ENCODE measurements around the gene NUDT3.
"Not testable (repeated sequence)": the region's sequence is repeated elsewhere in the genome, so short reads cannot be mapped to it uniquely, and the experiment has no call there.

The NUDT3 gene

DNA sequence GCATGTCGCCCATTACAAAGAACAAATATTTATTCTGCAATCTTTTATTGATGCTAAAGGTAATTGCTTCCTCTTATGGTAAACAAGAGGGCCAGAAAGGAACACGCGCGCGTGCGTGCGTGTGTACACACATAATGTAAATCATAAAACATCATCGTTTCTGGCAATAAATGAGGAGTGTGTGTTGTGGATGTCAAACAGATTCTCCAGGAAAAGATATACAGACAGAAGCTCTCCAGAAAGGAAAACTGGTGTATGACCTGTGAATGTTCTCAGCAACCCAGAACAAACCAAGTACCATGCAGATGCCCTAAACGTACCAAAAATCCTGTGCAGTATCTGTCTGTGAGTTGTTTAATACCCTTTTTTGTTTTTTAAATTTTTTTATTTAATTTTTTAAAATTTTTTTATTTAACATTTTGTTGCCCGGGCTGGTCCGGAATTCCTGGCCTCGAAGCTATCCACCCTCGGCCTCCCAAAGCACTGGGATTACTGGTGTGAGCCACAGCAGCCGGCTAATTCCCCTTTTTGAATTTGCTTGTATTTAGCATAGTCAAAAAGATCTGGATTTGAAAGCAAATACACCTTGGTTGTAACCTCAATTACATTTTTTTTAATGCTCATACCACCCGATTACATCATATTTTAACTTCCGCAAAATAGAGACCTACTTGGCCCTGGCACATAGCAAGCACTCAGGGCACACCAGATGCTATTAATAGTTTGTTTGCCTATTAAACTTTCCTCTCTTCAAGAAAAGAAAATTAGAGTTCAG is 909 bp upstream of the NUDT3 start:
- DNase-seq (ENCODE audit: low read depth in 2 of 3, low spot score in 1 of 3): no peak

DNA sequence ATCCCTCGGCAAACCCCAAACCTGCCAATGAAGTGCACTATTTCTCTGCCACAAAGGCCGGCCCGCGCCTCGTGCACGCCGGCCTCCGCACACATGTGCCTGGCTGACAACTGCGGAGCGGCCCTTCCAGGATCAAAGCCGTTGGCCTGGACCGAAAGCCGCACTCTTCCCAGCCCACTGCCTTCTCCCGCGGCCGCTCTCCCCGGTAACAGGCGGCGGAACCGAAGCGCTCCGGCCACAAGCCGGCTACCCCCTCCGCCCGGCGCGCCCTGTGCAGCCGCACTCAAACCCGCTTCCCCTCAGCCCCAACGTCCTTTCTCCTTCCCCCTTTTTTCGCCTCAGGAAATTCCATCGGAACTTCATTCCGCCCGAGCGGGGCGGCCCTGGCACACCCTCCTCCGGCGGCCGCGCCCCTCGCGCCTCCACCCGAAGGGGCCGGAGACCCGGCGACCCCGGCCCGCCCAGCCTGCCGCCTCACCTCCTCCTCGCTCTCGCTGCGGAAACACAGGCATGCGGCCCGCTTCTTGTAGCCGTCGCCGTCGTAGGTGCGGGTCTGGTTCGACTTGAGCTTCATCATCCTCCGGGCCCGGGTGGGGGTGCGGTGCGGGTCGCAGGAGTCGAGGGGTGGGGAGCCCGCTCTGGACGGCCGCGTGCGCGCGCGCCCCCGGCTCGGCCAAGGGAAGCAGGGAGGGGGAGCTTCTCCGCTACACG is 528 bp downstream of the NUDT3 start:
- DNase-seq (ENCODE audit: low read depth in 2 of 3, low spot score in 1 of 3): peak; percentile 16 to 41 (median 30)

DNA sequence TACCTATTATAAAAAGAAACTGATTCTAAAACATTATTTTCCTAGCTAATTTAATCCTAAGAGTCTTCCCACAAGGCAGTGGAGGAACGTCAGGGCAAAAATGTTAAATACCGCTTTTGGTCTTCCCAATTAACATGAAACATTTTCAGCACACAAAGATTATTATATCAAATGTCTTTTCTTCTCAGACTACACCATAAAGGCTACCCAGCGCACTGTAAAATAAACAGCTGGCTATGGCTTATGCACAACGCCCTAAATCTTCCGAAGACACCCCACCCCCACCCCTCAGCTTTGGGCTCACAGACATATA is 1.0 kb downstream of the NUDT3 start:
- no peak for DNase-seq (ENCODE audit: low read depth in 2 of 3, low spot score in 1 of 3)

DNA sequence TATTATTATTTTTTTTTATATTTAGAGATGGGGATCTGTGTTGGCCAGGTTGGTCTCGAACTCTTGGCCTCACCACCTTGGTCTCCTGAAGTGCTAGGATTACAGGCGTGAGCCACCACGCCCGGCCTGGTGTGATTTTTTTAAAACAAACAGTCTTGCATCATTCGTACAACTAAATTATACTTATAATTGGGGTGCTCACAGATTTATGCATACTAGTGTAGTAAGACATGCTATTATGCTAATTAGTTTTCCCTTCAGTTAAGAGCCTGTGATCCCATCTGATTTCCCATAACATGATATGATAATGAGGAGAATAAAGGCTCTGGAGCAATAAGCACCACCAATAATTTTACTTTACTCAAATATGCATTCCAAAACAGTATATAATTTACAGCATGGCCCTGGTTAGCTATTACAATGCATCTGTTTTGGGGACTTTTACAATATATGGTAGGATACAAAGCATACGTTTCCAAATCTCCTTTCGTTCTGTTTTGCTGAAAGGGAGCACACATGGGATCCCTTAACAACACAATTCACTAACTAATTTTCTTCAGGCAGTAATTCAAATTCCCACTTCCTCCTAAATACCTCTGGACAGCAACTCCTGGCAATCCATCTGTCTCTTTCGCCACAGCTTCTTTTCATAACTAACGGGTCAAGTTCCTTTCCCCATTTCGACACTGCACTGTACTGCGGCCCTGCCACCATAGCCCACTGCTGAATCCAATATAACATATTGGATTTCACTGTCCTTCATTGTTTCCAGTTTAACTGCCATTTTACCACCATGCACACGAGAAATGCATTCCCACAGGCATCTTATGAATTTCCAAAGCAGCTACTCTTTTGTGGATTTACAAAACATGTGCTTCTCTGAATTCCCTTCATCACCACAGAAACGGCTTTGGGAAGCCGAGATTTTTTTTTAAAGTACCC is 1.7 kb downstream of the NUDT3 start:
- DNase-seq (ENCODE audit: low read depth in 2 of 3, low spot score in 1 of 3): no peak

DNA sequence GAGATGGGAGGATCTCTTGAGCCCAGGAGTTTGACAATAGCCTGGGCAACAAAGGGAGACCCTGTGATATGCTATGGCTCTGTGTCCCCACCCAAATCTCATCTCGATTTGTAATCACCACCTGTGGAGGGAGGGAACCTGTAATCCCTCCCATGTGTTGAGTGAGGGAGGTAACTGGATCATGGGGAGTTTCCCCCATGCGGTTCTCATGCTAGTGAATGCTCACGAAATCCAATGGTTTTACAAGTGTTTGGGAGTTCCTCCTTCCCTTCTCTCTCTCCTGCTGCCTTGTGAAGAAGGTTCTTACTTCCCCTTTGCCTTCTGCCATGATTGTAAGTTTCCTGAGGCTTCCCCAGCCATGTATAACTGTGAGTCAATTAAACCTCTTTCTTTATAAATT is 3.4 kb downstream of the NUDT3 start:
- no peak for DNase-seq (ENCODE audit: low read depth in 2 of 3, low spot score in 1 of 3)

DNA sequence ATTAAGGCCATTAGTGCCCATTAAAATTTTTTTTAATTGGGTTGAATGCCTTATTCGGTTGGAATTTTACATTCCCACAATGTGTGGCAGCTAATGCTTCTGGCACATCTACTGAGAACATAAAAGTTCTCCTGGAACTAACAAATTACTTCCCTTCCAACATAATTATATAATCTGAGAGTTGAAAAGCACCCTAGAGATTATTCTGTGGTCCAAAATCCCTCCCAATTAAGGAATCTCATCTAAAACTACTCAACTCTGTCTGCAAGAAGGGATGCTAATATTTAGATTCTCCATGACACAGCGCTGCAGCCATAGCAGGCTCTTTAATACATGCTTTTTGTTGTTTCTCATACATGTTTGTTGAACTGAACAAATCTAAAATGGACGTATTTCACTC is 4.0 kb downstream of the NUDT3 start:
- no peak for DNase-seq (ENCODE audit: low read depth in 2 of 3, low spot score in 1 of 3)

DNA sequence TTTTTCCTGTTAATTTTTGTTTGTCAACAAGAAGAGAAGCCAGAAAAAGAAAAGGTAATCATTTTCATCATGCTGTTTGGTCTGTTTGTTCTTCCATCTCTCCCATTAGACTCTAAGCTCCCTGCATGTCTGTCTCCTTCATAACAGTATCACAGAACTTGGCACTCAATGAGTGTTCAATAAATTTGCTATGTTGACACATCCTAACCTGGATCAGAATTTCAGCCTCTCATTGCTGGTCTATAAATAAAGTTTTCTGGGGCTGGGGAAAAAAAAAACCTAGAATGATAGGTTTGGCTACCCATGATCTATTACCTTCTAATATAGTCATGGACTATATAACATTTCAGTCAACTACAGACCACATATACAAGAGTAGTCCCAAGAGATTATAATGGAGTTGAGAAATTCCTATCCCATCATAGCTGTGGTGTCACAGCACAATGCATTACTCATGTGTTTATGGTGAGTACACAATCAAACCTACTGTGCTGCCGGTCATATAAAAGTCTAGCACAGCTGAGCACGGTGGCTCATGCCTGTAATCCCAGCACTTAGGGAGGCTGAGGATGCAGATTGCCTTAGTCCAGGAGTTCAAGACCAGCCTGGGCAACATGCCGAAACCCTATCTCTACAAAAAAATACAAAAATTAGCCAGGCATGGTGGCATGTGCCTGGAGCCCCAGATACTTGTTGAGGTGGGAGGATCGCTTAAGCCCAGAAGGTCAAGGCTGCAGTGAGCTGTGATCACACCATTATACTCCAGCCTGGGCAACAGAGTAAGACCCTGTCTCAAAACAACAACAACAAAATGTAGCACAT is 5.9 kb downstream of the NUDT3 start:
- DNase-seq (ENCODE audit: low read depth in 2 of 3, low spot score in 1 of 3): no peak

DNA sequence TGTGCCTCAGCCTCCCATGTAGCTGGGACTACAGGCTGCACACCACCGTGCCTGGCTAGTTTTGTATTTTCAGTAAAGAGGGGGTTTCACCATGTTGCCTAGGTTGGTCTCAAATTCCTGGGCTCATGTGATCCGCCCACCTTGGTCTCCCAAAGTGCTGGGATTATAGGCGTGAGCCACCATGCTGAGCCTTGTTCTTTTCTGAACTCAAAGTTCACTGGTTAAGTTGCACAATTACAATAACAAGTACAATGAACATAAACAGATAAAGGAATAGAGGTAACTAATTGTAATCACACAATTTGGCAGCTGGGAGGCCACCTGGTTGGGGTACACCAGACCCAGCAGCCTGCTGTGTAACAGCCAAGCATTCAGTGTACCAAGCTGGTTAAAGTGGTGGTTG is 6.7 kb downstream of the NUDT3 start:
- DNase-seq (ENCODE audit: low read depth in 2 of 3, low spot score in 1 of 3): no peak

DNA sequence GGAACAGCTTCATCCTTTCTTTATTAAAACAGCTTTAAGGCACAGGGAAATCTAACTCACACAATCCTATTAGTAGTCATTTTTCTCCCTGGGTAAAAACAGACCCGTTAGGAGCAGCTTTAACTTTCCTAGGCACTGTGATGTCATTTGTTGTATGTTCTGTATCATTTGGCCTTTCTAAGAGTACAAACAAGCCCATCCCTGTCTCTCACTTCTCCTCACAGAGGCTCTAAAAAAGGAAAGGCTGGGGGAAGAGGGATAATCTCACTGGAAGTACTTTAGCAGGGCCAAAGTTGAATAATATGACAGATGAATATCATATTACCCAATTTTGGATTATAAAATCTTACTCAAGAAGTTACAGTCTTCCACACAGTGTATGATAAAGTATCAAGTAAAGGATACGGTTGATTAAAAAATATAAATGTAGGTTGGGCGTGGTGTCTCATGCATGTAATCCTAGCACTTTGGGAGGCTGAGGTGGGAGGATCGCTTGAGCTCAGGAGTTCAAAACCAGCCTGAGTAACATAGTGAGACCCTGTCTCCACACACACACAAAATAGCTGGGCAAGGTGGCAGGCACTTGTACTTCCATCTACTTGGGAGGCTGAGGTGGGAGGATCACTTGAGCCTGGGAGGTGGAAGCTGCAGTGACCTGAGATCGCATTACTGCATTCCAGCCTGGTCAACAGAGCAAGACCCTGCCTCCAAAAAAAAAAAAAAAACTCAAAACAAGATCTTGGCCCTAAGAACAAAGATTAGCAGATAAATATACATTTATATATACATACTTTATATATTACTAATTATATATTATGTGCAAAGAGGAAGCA is 7.9 kb downstream of the NUDT3 start:
- DNase-seq (ENCODE audit: low read depth in 2 of 3, low spot score in 1 of 3): no peak

DNA sequence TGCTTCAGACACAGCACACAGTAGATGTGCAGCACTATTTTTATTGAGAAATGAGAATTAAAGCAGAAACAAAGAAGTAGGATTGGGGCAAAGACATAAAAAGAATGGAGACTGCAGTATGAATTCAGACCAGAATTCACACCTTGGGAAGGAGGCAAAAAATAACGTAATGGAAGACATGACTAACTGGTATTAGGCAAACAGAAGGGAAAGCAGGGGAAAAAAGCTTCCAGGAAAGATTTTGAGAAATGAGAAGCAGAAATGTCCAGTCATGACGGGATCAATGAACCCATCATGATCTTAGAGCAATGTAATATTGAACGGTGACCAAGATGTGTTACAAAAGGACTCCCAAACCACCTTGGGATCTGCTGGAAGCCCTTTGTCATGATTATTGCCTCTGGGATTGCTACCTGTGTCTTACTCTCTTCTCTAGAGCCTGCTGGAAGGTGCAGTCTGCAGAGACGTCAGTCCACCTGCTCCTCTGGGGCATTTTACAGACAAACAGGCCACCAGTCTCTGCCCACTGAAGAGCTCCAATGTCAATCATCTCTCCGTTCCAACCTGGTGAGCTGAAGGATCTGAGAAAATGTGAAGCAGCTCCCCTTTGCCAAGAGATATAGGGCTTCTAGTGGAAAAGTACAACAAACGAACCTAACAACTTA is 8.7 kb downstream of the NUDT3 start:
- DNase-seq (ENCODE audit: low read depth in 2 of 3, low spot score in 1 of 3): no peak

DNA sequence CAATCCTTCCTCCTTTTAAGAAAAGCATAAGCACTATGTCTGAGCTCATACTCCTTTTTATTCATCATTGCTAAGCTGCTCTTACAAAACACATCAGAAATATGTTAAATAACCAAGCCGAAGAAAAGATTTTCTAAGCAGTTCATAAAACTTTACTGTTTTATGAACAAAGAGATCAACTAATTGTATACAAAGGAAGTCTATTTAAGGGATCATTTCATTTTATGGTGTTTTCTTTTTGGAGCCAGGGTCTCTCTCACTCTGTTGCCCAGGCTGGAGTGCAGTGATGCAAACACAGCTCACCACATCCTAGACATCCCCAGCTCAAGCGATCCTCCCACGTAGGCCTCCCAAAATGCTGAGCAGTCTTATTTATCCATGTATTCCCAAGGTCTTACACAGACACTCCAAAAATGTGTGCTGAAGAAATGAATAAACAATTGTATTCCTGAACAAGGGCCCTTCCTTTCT is 9.3 kb downstream of the NUDT3 start:
- DNase-seq (ENCODE audit: low read depth in 2 of 3, low spot score in 1 of 3): no peak

DNA sequence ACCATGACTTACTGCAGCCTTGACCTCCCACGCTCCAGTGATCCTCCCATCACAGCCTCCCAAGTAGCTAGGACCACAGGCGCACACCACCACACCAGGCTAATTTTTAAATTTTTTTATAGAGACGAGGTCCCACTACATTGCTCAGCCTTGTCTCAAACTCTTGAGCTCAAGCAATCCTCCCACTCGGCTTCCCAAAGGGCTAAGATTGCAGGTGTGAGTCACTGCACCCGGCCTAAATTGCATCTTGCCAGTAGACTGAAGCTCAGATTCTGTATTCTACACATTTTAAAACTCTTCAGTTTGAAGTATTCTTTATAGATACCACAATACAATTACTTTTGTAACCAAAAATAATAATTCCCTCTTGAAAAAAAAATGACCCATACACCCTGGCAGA is 11.4 kb downstream of the NUDT3 start:
- no peak for DNase-seq (ENCODE audit: low read depth in 2 of 3, low spot score in 1 of 3)

DNA sequence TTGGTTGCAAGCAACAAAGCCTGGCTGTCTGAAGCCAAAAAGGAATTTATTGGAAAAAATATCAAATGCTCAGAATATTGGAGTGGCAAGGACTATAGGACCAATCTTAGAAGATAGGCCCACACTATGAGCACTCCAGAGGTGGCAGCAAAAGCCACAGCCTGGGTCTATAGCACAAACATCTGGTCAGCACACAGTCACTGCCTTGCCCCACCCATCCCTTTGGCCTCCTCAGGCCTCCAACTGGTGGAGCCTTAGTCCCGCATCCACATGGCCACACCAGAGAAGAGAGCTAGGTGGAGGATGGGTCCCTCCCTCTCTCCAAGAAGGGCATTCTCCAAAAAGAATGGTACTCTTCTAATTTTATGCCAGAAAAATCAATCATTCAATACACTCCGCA is 14.0 kb downstream of the NUDT3 start:
- DNase-seq (ENCODE audit: low read depth in 2 of 3, low spot score in 1 of 3): no peak

DNA sequence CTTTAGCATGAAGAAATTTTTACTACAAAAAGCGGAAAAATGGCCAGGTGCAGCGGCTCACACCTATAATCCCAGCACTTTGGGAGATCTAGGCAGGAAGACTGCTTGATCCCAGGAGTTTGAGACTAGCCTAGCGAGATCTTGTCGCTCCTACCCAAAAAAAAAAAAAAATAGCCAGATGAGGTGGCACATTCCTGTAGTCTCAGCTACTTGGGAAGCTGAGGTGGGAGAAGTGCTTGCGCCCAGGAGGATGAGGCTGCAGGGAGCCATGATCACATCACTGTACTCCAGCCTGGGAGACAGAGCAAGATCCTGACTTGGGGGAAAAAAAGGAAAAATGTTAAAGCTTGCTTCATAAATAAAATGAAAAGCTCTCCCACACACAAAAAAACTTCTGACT is 14.5 kb downstream of the NUDT3 start:
- no peak for DNase-seq (ENCODE audit: low read depth in 2 of 3, low spot score in 1 of 3)

DNA sequence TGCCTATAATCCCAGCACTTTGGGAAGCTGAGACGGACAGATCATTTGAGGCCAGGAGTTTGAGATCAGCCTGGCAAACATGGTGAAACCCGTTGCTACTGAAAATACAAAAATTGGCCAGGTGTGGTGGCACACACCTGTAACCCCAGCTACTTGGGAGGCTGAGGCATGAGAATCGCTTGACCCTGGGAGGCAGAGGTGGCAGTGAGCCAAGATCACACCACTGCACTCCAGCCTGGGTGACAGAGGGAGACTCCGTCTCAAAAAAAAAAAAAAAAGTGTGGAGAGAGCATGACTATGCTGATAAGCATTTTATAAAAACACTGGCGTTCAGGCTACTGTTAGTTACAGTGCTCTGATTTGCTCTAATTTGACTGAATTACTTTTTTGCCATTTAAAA is 14.9 kb downstream of the NUDT3 start:
- DNase-seq (ENCODE audit: low read depth in 2 of 3, low spot score in 1 of 3): not testable (repeated sequence)

DNA sequence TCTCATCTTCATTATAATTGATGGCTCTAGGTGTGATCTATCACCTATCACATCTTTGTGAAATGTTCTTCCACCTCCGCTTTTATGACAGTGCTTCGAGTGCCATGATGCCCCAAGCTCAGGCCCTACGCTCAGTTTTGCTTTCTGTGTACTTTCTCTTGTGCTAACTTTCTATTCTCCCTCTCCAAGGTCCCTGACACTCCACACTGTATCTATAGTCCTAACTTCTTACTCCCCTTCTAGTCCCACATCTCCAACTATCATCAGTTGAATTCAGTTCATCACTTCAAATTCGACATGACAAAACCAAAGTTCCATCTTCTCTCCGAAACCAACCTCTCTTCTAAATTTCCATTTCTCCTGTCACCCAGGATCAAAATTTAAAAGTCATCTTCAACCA is 16.6 kb downstream of the NUDT3 start:
- no peak for DNase-seq (ENCODE audit: low read depth in 2 of 3, low spot score in 1 of 3)

DNA sequence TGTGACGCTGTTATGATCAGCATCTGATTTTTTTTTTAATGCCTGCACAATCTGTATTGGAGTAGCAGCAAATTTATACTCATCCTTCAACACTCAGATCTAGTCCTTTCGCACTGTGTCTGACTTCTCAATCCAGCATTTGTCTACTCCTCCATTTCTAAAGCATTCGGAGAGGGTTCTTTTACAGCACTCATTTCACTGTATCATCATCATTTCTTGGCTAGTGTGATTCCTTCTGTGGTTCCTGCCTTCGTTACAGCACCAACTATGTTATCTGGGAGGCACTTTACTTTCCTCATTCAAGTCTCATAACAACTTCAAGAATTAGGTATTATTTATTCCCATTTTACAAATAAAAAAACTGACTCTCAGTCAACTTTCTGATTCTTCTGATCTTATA is 18.0 kb downstream of the NUDT3 start:
- DNase-seq (ENCODE audit: low read depth in 2 of 3, low spot score in 1 of 3): no peak

DNA sequence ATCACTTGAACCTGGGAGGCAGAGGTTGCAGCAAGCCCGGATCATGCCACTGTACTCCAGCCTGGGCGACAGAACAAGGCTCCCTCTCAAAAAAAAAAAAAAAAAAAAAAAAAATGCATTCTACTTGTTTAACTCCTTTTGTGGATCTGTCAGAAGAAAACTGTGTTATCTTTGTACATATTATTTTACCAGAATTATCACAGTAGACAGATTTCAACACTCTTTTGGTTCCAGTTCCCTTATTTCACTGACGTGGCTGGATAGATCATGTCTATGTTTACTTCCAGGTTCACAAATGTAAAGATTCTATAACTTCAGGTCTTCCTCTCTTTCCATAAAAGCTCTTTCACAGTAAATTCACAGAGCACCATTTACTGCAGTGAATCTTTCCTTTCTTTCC is 18.4 kb downstream of the NUDT3 start:
- DNase-seq (ENCODE audit: low read depth in 2 of 3, low spot score in 1 of 3): no peak

DNA sequence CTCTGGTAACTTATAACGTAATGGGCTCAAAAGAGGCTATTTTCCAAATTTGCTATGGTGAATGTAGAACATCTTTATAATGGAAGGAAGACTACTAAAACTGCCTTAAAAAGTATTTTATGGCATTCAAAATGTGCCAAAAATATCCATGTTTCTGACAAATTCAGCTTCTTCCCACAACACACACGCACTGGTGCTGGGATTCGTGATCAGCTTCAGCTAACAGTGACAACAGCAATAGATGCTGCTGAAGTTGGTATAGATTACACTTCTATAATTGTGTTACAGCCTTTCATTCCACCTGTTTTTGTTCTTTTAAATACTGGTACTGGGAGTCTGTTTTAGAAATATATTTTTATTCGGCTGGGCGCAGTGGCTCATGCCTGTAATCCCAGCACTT is 19.0 kb downstream of the NUDT3 start:
- no peak for DNase-seq (ENCODE audit: low read depth in 2 of 3, low spot score in 1 of 3)

DNA sequence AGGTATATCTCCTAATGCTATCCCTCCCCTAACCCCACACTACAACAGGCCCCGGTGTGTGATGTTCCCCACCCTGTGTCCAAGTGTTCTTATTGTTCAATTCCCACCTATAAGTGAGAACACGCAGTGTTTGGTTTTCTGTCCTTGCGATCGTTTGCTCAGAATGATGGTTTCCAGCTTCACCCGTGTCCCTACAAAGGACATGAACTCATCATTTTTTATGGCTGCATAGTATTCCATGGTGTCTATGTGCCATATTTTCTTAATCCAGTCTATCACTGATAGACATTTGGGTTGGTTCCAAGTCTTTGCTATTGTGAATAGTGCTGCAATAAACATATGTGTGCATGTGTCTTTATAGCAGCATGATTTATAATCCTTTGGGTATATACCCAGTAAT is 20.6 kb downstream of the NUDT3 start:
- DNase-seq (ENCODE audit: low read depth in 2 of 3, low spot score in 1 of 3): not testable (repeated sequence)
